ENCODE measurements around the gene PARN.
"Not testable (repeated sequence)": the region's sequence is repeated elsewhere in the genome, so short reads cannot be mapped to it uniquely, and the experiment has no call there.

Gene PARN

GRCh38 chr16:14630620-14631330 is 715 bp upstream of the PARN start:
- peak; percentile 49 for DNase-seq

GRCh38 chr16:14629612-14629918 is 495 bp downstream of the PARN start:
- no peak for DNase-seq

GRCh38 chr16:14628806-14629611 is 1.1 kb downstream of the PARN start:
- DNase-seq = peak; percentile 32

GRCh38 chr16:14627078-14627477 is 3.0 kb downstream of the PARN start:
- DNase-seq = no peak

- DNase-seq = no peak
Observed at GRCh38 chr16:14618566-14618965, 11.5 kb downstream of the PARN start.

- DNase-seq = no peak
Observed at GRCh38 chr16:14616280-14616679, 13.8 kb downstream of the PARN start.

GRCh38 chr16:14613991-14614390 is 16.1 kb downstream of the PARN start:
- no peak for DNase-seq

- DNase-seq = no peak
Observed at GRCh38 chr16:14611660-14612059, 18.4 kb downstream of the PARN start.

- no peak for DNase-seq
Observed at GRCh38 chr16:14609716-14610115, 20.3 kb downstream of the PARN start.

- no peak for DNase-seq
Observed at GRCh38 chr16:14608604-14609003, 21.5 kb downstream of the PARN start.

- DNase-seq = no peak
Observed at GRCh38 chr16:14608111-14608566, 21.9 kb downstream of the PARN start.

GRCh38 chr16:14606102-14606501 is 24.0 kb downstream of the PARN start:
- DNase-seq = no peak

GRCh38 chr16:14602443-14602963 is 27.6 kb downstream of the PARN start:
- DNase-seq = no peak

GRCh38 chr16:14600164-14600563 is 29.9 kb downstream of the PARN start:
- peak; percentile 5 for DNase-seq

- DNase-seq = no peak
Observed at GRCh38 chr16:14586637-14587305, 43.3 kb downstream of the PARN start.

- no peak for DNase-seq
Observed at GRCh38 chr16:14585287-14585686, 44.8 kb downstream of the PARN start.

- not testable (repeated sequence) for DNase-seq
Observed at GRCh38 chr16:14580926-14581325, 49.1 kb downstream of the PARN start.

- no peak for DNase-seq
Observed at GRCh38 chr16:14579266-14579665, 50.8 kb downstream of the PARN start.

GRCh38 chr16:14576532-14576931 is 53.5 kb downstream of the PARN start:
- DNase-seq = no peak

- no peak for DNase-seq
Observed at GRCh38 chr16:14576069-14576468, 54.0 kb downstream of the PARN start.

- not testable (repeated sequence) for DNase-seq
Observed at GRCh38 chr16:14574698-14575415, 55.2 kb downstream of the PARN start.

GRCh38 chr16:14572535-14572934 is 57.5 kb downstream of the PARN start:
- no peak for DNase-seq

GRCh38 chr16:14569213-14569612 is 60.8 kb downstream of the PARN start:
- DNase-seq = no peak

All from NCI-H82 (cell line).